HCT116 (cell line): Measurements from ENCODE around the gene DPYSL4.

Experiments
- EGR1 ChIP-seq: IDR thresholded peaks from 2 replicates; pipeline ENCODE4 v1.6.1; 2012; ENCODE audit warnings: low read depth
- EZH2 ChIP-seq: fragments of 200-600 bp; sonication (generic); IDR thresholded peaks from 2 replicates; pipeline ENCODE4 v1.6.1; 2017; ENCODE audit warnings: antibody characterized with exemption, mixed run types
- EZH2phosphoT487 ChIP-seq: fragments of 200-600 bp; IDR thresholded peaks from 2 replicates; pipeline ENCODE4 v1.6.1; 2018; ENCODE audit warnings: antibody characterized with exemption, borderline replicate concordance
- FOSL1 ChIP-seq: IDR thresholded peaks from 2 replicates; pipeline ENCODE4 v1.6.1; 2012; ENCODE audit warnings: low read depth
- POLR2A ChIP-seq: IDR thresholded peaks from 2 replicates; pipeline ENCODE4 v1.7.0; 2011; ENCODE audit warnings: borderline replicate concordance; ENCODE audit not compliant: insufficient read depth, insufficient read length; ENCODE audit errors: extremely low read depth
- POLR2AphosphoS5 ChIP-seq: IDR thresholded peaks from 2 replicates; pipeline ENCODE4 v1.6.1; 2011; ENCODE audit warnings: mild to moderate bottlenecking, low read depth, low read length, moderate library complexity
- RAD21 ChIP-seq: IDR thresholded peaks from 2 replicates; pipeline ENCODE4 v1.6.1; 2012; ENCODE audit warnings: low read depth, mild to moderate bottlenecking
- TCF7L2 ChIP-seq: IDR thresholded peaks from 2 replicates; pipeline ENCODE4 v1.7.0; 2011; ENCODE audit warnings: borderline replicate concordance, inconsistent platforms; ENCODE audit not compliant: insufficient read depth, insufficient read length; ENCODE audit errors: extremely low read depth
- ZFX ChIP-seq: fragments of 450-650 bp; IDR thresholded peaks from 2 replicates; pipeline ENCODE4 v1.6.1; 2017
- TF ChIP-seq, protein P1 (sequence below): IDR thresholded peaks from 2 replicates; pipeline ENCODE4 v1.6.1; 2012
- TF ChIP-seq, protein P2 (sequence below), 3 experiments: fragments of 200-600 bp in 1 of 3; sonication (generic) in 1 of 3; IDR thresholded peaks in 2 of 3; conservative IDR thresholded peaks in 1 of 3; 2 replicates each; pipeline ENCODE4 v1.5.1; 2012 to 2017; ENCODE audit warnings: low read depth in 2 of 3, low read length in 2 of 3, antibody characterized with exemption in 1 of 3, borderline replicate concordance in 1 of 3, control low read depth in 1 of 3, mild to moderate bottlenecking in 1 of 3, mixed read lengths in 1 of 3, mixed run types in 1 of 3, moderate library complexity in 1 of 3; ENCODE audit not compliant: insufficient read depth in 1 of 3
- TF ChIP-seq, protein P3 (sequence below): IDR thresholded peaks from 2 replicates; pipeline ENCODE4 v1.6.1; 2012; ENCODE audit warnings: low read depth

DNA sequence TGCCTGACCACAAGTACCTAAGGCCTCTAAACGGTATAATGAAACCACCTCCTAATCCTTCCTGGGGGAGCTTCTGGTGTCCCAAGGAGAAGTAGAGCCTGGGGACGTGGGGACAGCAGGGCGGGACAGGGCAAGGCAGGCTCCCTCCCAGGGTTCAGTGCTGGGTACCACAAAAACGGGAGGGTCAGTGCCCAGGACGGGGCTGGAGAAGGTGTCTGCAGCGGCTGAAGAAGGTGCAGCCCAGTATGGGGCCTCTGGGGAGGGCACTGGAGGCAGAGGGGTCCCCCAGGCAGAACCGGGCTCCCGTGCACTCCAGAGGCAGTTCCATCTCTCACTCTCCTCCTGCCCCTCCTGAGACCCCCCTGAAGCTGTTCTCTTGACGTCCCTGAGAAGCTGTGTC is 46.2 kb downstream of the DPYSL4 start:
- TF ChIP-seq EZH2: no peak
- TF ChIP-seq RAD21: no peak
- TF ChIP-seq, protein P1, sequence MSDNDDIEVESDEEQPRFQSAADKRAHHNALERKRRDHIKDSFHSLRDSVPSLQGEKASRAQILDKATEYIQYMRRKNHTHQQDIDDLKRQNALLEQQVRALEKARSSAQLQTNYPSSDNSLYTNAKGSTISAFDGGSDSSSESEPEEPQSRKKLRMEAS: no peak
- no peak for TF ChIP-seq POLR2A
- TF ChIP-seq ZFX: no peak
- TF ChIP-seq, protein P2, sequence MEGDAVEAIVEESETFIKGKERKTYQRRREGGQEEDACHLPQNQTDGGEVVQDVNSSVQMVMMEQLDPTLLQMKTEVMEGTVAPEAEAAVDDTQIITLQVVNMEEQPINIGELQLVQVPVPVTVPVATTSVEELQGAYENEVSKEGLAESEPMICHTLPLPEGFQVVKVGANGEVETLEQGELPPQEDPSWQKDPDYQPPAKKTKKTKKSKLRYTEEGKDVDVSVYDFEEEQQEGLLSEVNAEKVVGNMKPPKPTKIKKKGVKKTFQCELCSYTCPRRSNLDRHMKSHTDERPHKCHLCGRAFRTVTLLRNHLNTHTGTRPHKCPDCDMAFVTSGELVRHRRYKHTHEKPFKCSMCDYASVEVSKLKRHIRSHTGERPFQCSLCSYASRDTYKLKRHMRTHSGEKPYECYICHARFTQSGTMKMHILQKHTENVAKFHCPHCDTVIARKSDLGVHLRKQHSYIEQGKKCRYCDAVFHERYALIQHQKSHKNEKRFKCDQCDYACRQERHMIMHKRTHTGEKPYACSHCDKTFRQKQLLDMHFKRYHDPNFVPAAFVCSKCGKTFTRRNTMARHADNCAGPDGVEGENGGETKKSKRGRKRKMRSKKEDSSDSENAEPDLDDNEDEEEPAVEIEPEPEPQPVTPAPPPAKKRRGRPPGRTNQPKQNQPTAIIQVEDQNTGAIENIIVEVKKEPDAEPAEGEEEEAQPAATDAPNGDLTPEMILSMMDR (IDR thresholded peaks at IDR 0.05 in 2 of 3, conservative IDR thresholded peaks at IDR 0.05 in 1 of 3; ENCODE audit: borderline replicate concordance in 1 of 3, insufficient read depth in 1 of 3, low read depth in 2 of 3, low read length in 2 of 3): no peak
- no peak for TF ChIP-seq EZH2phosphoT487
- TF ChIP-seq, protein P3, sequence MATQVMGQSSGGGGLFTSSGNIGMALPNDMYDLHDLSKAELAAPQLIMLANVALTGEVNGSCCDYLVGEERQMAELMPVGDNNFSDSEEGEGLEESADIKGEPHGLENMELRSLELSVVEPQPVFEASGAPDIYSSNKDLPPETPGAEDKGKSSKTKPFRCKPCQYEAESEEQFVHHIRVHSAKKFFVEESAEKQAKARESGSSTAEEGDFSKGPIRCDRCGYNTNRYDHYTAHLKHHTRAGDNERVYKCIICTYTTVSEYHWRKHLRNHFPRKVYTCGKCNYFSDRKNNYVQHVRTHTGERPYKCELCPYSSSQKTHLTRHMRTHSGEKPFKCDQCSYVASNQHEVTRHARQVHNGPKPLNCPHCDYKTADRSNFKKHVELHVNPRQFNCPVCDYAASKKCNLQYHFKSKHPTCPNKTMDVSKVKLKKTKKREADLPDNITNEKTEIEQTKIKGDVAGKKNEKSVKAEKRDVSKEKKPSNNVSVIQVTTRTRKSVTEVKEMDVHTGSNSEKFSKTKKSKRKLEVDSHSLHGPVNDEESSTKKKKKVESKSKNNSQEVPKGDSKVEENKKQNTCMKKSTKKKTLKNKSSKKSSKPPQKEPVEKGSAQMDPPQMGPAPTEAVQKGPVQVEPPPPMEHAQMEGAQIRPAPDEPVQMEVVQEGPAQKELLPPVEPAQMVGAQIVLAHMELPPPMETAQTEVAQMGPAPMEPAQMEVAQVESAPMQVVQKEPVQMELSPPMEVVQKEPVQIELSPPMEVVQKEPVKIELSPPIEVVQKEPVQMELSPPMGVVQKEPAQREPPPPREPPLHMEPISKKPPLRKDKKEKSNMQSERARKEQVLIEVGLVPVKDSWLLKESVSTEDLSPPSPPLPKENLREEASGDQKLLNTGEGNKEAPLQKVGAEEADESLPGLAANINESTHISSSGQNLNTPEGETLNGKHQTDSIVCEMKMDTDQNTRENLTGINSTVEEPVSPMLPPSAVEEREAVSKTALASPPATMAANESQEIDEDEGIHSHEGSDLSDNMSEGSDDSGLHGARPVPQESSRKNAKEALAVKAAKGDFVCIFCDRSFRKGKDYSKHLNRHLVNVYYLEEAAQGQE: no peak
- no peak for TF ChIP-seq EGR1
- TF ChIP-seq POLR2AphosphoS5: no peak
- no peak for TF ChIP-seq TCF7L2
- TF ChIP-seq FOSL1: no peak
